ENCODE results near the gene ESYT3. TPM values are rescaled to one million over a fixed set of nuclear protein-coding genes. Genes with fewer than 3 reads are reported as not detected.

The ESYT3 gene
- total RNA-seq, 2 donors from 2014 or later: 1.1 to 3.2 TPM

- no peaks in the 10 kb centered on the region for H3K9me3 ChIP-seq
- TF ChIP-seq POLR2A (IDR thresholded peaks at IDR 0.05) (no peak), CTCF (IDR thresholded peaks at IDR 0.05) (no peak), POLR2AphosphoS5 (IDR thresholded peaks at IDR 0.05) (no peak)
- H3K4me1 ChIP-seq (replicated peaks): no peaks in the 10 kb centered on the region
- H3K36me3 ChIP-seq: no peaks in the 10 kb centered on the region
- H3K27me3 ChIP-seq (replicated peaks; ENCODE audit: insufficient read depth): no peaks in the 10 kb centered on the region
- WGBS: 75% methylated on average over 2 of the region's 2 CpGs
- no peak overlapping the region for H3K4me3 ChIP-seq
- intact Hi-C loops (cut with DNase I): no loop called here
- DNase-seq (ENCODE audit: low spot score): no peak
- H3K27ac ChIP-seq: no peak overlapping the region
Measured at GRCh38 chr3:138390582-138390932, 43.9 kb upstream of the ESYT3 start.

- 88% methylated on average over 4 of the region's 4 CpGs for WGBS
- no peak for DNase-seq (ENCODE audit: low spot score)
- no peak for TF ChIP-seq POLR2AphosphoS5 (IDR thresholded peaks at IDR 0.05)
- no peak for TF ChIP-seq POLR2A (IDR thresholded peaks at IDR 0.05)
- TF ChIP-seq CTCF (IDR thresholded peaks at IDR 0.05): no peak
Measured at GRCh38 chr3:138394156-138394555, 40.3 kb upstream of the ESYT3 start.

GRCh38 chr3:138394686-138395085 lies 39.7 kb upstream of the ESYT3 start:
- TF ChIP-seq POLR2AphosphoS5 (IDR thresholded peaks at IDR 0.05) (no peak), CTCF (IDR thresholded peaks at IDR 0.05) (no peak), POLR2A (IDR thresholded peaks at IDR 0.05) (no peak)
- Histone ChIP-seq H3K9me3 (no peaks in the 10 kb centered on the region), H3K27me3 (replicated peaks; ENCODE audit: insufficient read depth) (no peaks in the 10 kb centered on the region), H3K27ac (no peak overlapping the region), H3K4me1 (replicated peaks) (no peaks in the 10 kb centered on the region), H3K36me3 (no peaks in the 10 kb centered on the region), H3K4me3 (no peak overlapping the region)
- intact Hi-C loops (cut with DNase I): no loop called here
- DNase-seq (ENCODE audit: low spot score): no peak
- WGBS: 94% methylated on average over 5 of the region's 5 CpGs

More at GRCh38 chr3:138394156-138394555, 40.3 kb upstream of the ESYT3 start:
- no peaks in the 10 kb centered on the region for H3K9me3 ChIP-seq
- no peak overlapping the region for H3K27ac ChIP-seq
- H3K4me3 ChIP-seq: no peak overlapping the region
- no peaks in the 10 kb centered on the region for H3K36me3 ChIP-seq
- no peaks in the 10 kb centered on the region for H3K27me3 ChIP-seq (replicated peaks; ENCODE audit: insufficient read depth)
- intact Hi-C loops (cut with DNase I): no loop called here
- H3K4me1 ChIP-seq (replicated peaks): no peaks in the 10 kb centered on the region

GRCh38 chr3:138395865-138396751 lies 38.3 kb upstream of the ESYT3 start:
- TF ChIP-seq POLR2AphosphoS5 (IDR thresholded peaks at IDR 0.05): no peak
- intact Hi-C loops (cut with DNase I): no loop called here
- no peak for DNase-seq (ENCODE audit: low spot score)
- WGBS: 90% methylated on average over 12 of the region's 12 CpGs
- Histone ChIP-seq H3K4me3 (no peak overlapping the region), H3K36me3 (no peaks in the 10 kb centered on the region), H3K27me3 (replicated peaks; ENCODE audit: insufficient read depth) (no peaks in the 10 kb centered on the region), H3K27ac (no peak overlapping the region), H3K9me3 (no peaks in the 10 kb centered on the region), H3K4me1 (replicated peaks) (no peaks in the 10 kb centered on the region)

GRCh38 chr3:138396752-138397410 lies 37.5 kb upstream of the ESYT3 start:
- whole genome bisulfite sequencing: 91% methylated on average over 13 of the region's 14 CpGs
- TF ChIP-seq CTCF (IDR thresholded peaks at IDR 0.05) (no peak), POLR2AphosphoS5 (IDR thresholded peaks at IDR 0.05) (no peak), POLR2A (IDR thresholded peaks at IDR 0.05) (no peak)
- no peak for DNase-seq (ENCODE audit: low spot score)
- no peak overlapping the region for H3K4me3 ChIP-seq
- no peaks in the 10 kb centered on the region for H3K27me3 ChIP-seq (replicated peaks; ENCODE audit: insufficient read depth)
- no peaks in the 10 kb centered on the region for H3K36me3 ChIP-seq
- intact Hi-C loops (cut with DNase I): no loop called here
- H3K9me3 ChIP-seq: no peaks in the 10 kb centered on the region
- H3K4me1 ChIP-seq (replicated peaks): no peaks in the 10 kb centered on the region
- H3K27ac ChIP-seq: no peak overlapping the region
